GM13977 (cell line): ENCODE data around the gene GHRL.

Source experiments
- DNase-seq: peaks from one replicate; pipeline ENCODE4 v3.0.0; 2012; ENCODE audit warnings: low spot score
- CTCF ChIP-seq: IDR thresholded peaks from 2 replicates; pipeline ENCODE4 v1.5.1; 2012; ENCODE audit warnings: mild to moderate bottlenecking, control low read depth; ENCODE audit not compliant: insufficient read depth; ENCODE audit errors: extremely low read depth, missing control alignments
- in situ Hi-C: fragments of 300-500 bp; cut with MboI; formaldehyde crosslinking; loops from one replicate; pipeline ENCODE4 v1.12.0; 2022; ENCODE audit warnings: low sequenced_read_pairs, low pct_unique_long_range_greater_than_20kb, mixed read lengths, inconsistent platforms; ENCODE audit not compliant: unreplicated experiment

GHRL gene

GRCh38 chr3:10294030-10294586 is 1.4 kb upstream of the GHRL start:
- DNase-seq, result no peak
- in situ Hi-C loops, result no loop called here
- TF ChIP-seq CTCF, result no peak

- DNase-seq, result no peak
- no peak for TF ChIP-seq CTCF
- in situ Hi-C loops, result no loop called here
Measured at GRCh38 chr3:10291641-10292040, 1.1 kb downstream of the GHRL start.

DNA sequence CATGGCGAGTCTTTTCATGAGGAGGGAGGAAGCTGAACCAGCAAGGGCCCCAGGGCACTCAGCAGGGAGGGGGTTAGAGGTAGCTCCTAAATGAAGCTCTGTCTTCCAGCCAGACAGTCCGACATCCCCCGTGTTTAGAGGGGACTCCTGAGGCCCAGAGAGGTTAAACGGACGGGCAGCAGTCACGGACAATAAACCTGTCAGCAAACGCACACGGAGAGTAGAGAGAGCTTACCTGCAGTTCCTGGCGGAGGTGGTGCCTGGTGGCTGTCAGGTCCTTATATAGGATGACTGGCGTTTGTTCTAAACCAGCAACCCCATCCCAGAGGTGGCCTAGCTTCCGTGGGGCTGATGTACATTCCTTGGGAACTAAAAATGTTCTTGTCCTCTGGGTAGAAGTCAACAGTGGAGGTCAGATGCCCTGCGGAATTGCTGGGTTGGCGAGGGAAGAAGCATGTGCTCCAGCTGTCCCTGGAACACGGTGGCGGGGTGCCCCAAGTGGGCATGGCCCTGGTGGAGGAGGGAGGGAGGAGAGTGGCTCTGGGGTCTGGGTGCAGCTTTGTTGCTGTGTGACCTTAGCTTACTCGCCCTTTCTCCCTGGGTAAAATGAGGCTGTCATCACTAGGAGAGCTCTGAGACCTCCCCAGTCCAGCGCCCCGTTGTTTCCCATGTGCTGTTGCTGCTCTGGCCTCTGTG is 2.1 kb downstream of the GHRL start:
- TF ChIP-seq CTCF, result no peak
- DNase-seq, result no peak
- in situ Hi-C loops, result no loop called here

GRCh38 chr3:10289787-10290355 is 2.9 kb downstream of the GHRL start:
- no peak for TF ChIP-seq CTCF

DNA sequence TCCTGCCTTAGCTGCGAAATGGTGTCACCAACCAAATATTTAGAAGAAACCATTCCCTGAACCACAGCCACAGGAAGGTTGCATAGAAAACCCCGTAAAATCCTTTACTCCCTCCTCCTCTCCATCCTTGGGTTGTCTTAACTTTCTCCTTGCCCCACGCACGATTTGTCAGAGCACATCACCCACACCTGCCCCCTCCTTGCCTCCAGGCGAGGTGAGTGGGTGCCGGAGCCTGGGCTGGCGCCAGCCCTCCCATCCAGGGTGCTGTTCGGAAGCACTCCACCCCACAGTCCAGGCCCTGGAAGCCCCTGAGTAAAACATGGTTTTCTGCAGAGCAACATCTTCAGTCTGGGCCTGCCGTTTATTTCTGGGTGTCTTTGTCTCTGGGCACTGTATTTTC is 3.7 kb downstream of the GHRL start:
- no peak for DNase-seq
- in situ Hi-C loops, result no loop called here
- no peak for TF ChIP-seq CTCF

More at GRCh38 chr3:10289787-10290355, 2.9 kb downstream of the GHRL start:
- DNase-seq, result no peak
- in situ Hi-C loops, result no loop called here

- TF ChIP-seq CTCF, result no peak
- in situ Hi-C loops, result no loop called here
Measured at GRCh38 chr3:10288575-10288960, 4.2 kb downstream of the GHRL start.

More at GRCh38 chr3:10288575-10288960, 4.2 kb downstream of the GHRL start:
- no peak for DNase-seq
